Naive thymus-derived CD4-positive, alpha-beta T cell (primary cell): Measurements from ENCODE around the gene RASSF5. TPM values are rescaled to one million over a fixed set of nuclear protein-coding genes. Genes with fewer than 3 reads are reported as not detected.

Experiments used
- ATAC-seq: fragments of 150-1000 bp; cut with Tn5 transposase; 2 replicates; pipeline ENCODE4 v1.10.0; 2021; ENCODE audit warnings: mild to moderate bottlenecking, moderate library complexity
- CTCF ChIA-PET: fragments of 350-600 bp; sonication (Branson Sonifier 250); formaldehyde crosslinking; loops from one replicate; lab custom pipeline; 2021; ENCODE audit warnings: antibody characterized with exemption; lab: Charles Lee
- POLR2A ChIA-PET: fragments of 350-600 bp; sonication (Branson Sonifier 250); formaldehyde crosslinking; loops from one replicate; lab custom pipeline; 2021; ENCODE audit warnings: antibody characterized with exemption, inconsistent platforms; lab: Charles Lee
- DNase-seq, 9 donors: peaks; one replicate each; pipeline versions ENCODE4 v3.0.0 to v3.0.0-alpha.2; 2020 to 2022; ENCODE audit warnings: mixed read lengths in 1 of 9
- H3K27ac ChIP-seq: one replicate; pipeline ENCODE4 v1.7.0; 2013; ENCODE audit warnings: mild to moderate bottlenecking, low read depth, low read length, moderate library complexity
- H3K27me3 ChIP-seq, 2 donors: one replicate each; pipeline ENCODE4 v1.7.0; 2013; ENCODE audit warnings: low read length in 2 of 2, mild to moderate bottlenecking in 2 of 2, moderate library complexity in 2 of 2; ENCODE audit not compliant: control insufficient read depth in 2 of 2, insufficient read depth in 2 of 2
- H3K36me3 ChIP-seq, 3 experiments: 1 replicate in 2 of 3; 2 replicates in 1 of 3; pipeline ENCODE4 v1.7.0; 2013; ENCODE audit warnings: low read length in 3 of 3, mild to moderate bottlenecking in 3 of 3, moderate library complexity in 1 of 3; ENCODE audit not compliant: insufficient read depth in 3 of 3, control insufficient read depth in 2 of 3
- H3K4me1 ChIP-seq, 2 donors: one replicate each; pipeline ENCODE4 v1.7.0; 2013; ENCODE audit warnings: low read length in 2 of 2, mild to moderate bottlenecking in 2 of 2, moderate library complexity in 1 of 2; ENCODE audit not compliant: control insufficient read depth in 2 of 2, insufficient read depth in 2 of 2
- H3K4me3 ChIP-seq: 2 replicates; pipeline ENCODE4 v1.7.0; 2013; ENCODE audit warnings: mild to moderate bottlenecking, low read length
- H3K9me3 ChIP-seq, 3 experiments: 1 replicate in 2 of 3; 2 replicates in 1 of 3; pipeline ENCODE4 v1.7.0; 2013; ENCODE audit warnings: low read length in 3 of 3; ENCODE audit not compliant: control insufficient read depth in 2 of 3
- H3K27ac Mint-ChIP-seq, 9 donors: one replicate each; pipeline ENCODE4 v1.8.0; 2020 to 2022; ENCODE audit warnings: mixed read lengths in 9 of 9, mild to moderate bottlenecking in 8 of 9, moderate library complexity in 5 of 9, inconsistent platforms in 2 of 9
- H3K27me3 Mint-ChIP-seq, 5 donors: one replicate each; pipeline ENCODE4 v1.8.0; 2021 to 2022; ENCODE audit warnings: mixed read lengths in 5 of 5, mild to moderate bottlenecking in 1 of 5
- H3K36me3 Mint-ChIP-seq, 5 donors: one replicate each; pipeline ENCODE4 v1.8.0; 2020 to 2022; ENCODE audit warnings: mixed read lengths in 5 of 5, mild to moderate bottlenecking in 3 of 5, inconsistent platforms in 1 of 5
- H3K4me1 Mint-ChIP-seq, 7 donors: one replicate each; pipeline ENCODE4 v1.8.0; 2020 to 2022; ENCODE audit warnings: mixed read lengths in 7 of 7, mild to moderate bottlenecking in 3 of 7, inconsistent platforms in 1 of 7
- H3K4me3 Mint-ChIP-seq, 10 donors: one replicate each; pipeline ENCODE4 v1.8.0; 2020 to 2022; ENCODE audit warnings: mild to moderate bottlenecking in 10 of 10, mixed read lengths in 10 of 10, moderate library complexity in 6 of 10, inconsistent platforms in 2 of 10
- H3K9me3 Mint-ChIP-seq, 11 donors: one replicate each; pipeline ENCODE4 v1.8.0; 2020 to 2022; ENCODE audit warnings: mixed read lengths in 11 of 11, mild to moderate bottlenecking in 4 of 11, inconsistent platforms in 1 of 11, moderate library complexity in 1 of 11
- intact Hi-C, 2 donors: fragments of 100-400 bp; cut with micrococcal nuclease; formaldehyde crosslinking; loops; one replicate each; pipeline ENCODE4 v1.15.1; 2023
- polyA plus RNA-seq, 2 donors: library from polyadenylated mRNA; unstranded; fragments of 300-500 nt; fragmentation: Illumina TruSeq; gene quantifications; one replicate each; pipeline ENCODE4 v1.2.3, GENCODE V29; 2021
- total RNA-seq, 6 experiments: library from RNA in 5 of 6; stranded (reverse) in 5 of 6; gene quantifications; 1 replicate in 5 of 6; 2 replicates in 1 of 6; pipeline ENCODE4 v1.2.3 and lab custom pipeline; 2021 to 2026

Gene RASSF5
- total and polyA plus RNA-seq, 7 experiments from 2014 or later: 155 to 416 (median 227) TPM

DNA sequence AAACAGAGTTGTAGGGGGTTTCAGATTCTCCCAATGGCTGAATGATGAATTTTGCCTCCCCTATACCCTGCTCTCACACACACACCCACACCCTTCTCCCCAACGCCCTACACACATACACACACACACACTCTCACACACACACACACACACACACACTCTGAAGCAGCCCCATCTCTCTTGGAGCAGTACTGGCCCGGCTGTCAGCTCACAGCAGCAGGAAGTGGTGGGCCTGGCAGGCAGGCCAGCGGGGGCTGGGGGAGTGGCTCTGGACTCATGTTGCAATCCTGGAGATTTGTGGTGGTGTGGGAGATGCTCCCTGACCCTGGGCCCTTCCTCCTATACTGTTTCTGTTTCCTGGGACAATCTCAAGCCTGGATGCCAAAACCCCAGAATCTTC is 34.9 kb upstream of the RASSF5 start:
- CTCF ChIA-PET: interaction anchor here (1.3 to 3.2 kb wide), 2 partner anchors 10 to 111 kb away, joined by 4 to 30 read pairs; no protein-coding TSS in a partner anchor
- Histone ChIP-seq H3K4me1 (peaks cover 47 to 48% of the 10 kb centered on the region in 2 donors), H3K9me3 (no peaks in the 10 kb centered on the region), H3K36me3 (peaks cover 1 to 53% (median 8%) of the 10 kb centered on the region in 3 experiments), H3K27me3 (no peaks in the 10 kb centered on the region), H3K27ac (peak overlapping the region; percentile 78), H3K4me3 (peak overlapping the region; percentile 98)
- Mint-ChIP-seq H3K27ac (peak overlapping the region; percentile 75 to 97 (median 86)), H3K36me3 (peaks cover 9 to 48% (median 12%) of the 10 kb centered on the region in 5 donors), H3K27me3 (no peaks in the 10 kb centered on the region), H3K4me1 (peaks cover 44 to 69% (median 61%) of the 10 kb centered on the region in 7 donors), H3K9me3 (no peaks in the 10 kb centered on the region), H3K4me3 (peak overlapping the region; percentile 88 to 95 (median 93))
- DNase-seq (peak in 3 of 9 donors; percentile 7 to 64 (median 24)), ATAC-seq (peak; percentile 18)
- intact Hi-C loops: loop anchor here in 1 of 2 donors (5.0 kb wide), 1 partner anchor 110 kb away; no protein-coding TSS in a partner anchor
- POLR2A ChIA-PET: interaction anchor here (1.9 to 2.7 kb wide), 2 partner anchors 10 to 106 kb away, joined by 4 to 10 read pairs; no protein-coding TSS in a partner anchor

DNA sequence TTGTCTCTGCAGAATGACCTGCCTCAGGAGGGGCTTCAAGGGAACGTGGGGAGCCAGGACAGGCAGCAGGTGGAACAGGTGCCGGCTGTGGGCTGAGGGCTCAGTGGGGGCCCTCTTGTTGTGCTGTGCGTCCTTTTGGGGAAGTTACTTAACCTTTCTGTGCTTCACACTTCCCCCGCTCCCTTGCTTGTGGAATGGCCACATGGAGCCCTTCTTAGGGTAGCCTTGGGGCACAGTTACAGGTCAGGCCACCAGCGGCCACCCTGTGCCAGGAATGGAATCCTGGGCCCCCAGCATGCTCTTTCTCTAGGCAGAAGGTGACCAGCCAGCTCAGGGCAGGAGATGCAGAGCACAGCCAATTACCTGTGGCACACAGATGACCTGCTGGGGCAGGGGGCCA is 34.4 kb upstream of the RASSF5 start:
- H3K4me3 Mint-ChIP-seq: peak overlapping the region; percentile 88 to 95 (median 93)
- H3K4me1 Mint-ChIP-seq: peaks cover 40 to 65% (median 57%) of the 10 kb centered on the region in 7 donors
- H3K27ac Mint-ChIP-seq: peak overlapping the region in 8 of 9 donors; percentile 75 to 97 (median 87)
- H3K9me3 Mint-ChIP-seq: no peaks in the 10 kb centered on the region
- POLR2A ChIA-PET: no interaction called here
- intact Hi-C loops: loop anchor here in 1 of 2 donors (5.0 kb wide), 1 partner anchor 109 kb away; no protein-coding TSS in a partner anchor
- peaks cover 42 to 44% of the 10 kb centered on the region in 2 donors for H3K4me1 ChIP-seq
- H3K27me3 ChIP-seq: no peaks in the 10 kb centered on the region
- H3K36me3 Mint-ChIP-seq: peaks cover 9 to 48% (median 12%) of the 10 kb centered on the region in 5 donors
- no peaks in the 10 kb centered on the region for H3K27me3 Mint-ChIP-seq
- peak overlapping the region; percentile 78 for H3K27ac ChIP-seq
- H3K4me3 ChIP-seq: peak overlapping the region; percentile 98
- no peak for ATAC-seq
- peaks cover 2 to 57% (median 8%) of the 10 kb centered on the region in 3 experiments for H3K36me3 ChIP-seq
- DNase-seq: no peak
- CTCF ChIA-PET: no interaction called here
- no peaks in the 10 kb centered on the region for H3K9me3 ChIP-seq

DNA sequence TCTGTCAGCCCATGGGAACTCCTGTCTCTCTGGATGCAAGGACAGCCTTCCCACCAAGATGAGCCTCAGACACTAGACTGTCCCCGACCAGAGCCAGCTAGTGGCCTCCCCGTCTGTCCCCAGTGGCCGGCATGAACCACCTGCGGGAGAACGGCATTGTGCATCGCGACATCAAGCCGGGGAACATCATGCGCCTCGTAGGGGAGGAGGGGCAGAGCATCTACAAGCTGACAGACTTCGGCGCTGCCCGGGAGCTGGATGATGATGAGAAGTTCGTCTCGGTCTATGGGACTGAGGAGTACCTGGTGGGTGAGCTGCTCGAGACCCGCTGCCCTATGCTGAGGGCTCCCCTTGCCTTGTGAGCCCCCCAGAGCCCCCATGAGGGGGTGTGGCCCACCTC is 31.3 kb upstream of the RASSF5 start:
- Mint-ChIP-seq H3K4me1 (peaks cover 34 to 50% (median 39%) of the 10 kb centered on the region in 7 donors), H3K4me3 (no peak overlapping the region), H3K27me3 (no peaks in the 10 kb centered on the region), H3K36me3 (peaks cover 14 to 48% (median 17%) of the 10 kb centered on the region in 5 donors), H3K27ac (peak overlapping the region in 2 of 9 donors; percentile 18 to 49), H3K9me3 (no peaks in the 10 kb centered on the region)
- ATAC-seq (no peak), DNase-seq (no peak)
- Histone ChIP-seq H3K36me3 (peaks cover 11 to 80% (median 22%) of the 10 kb centered on the region in 3 experiments), H3K4me1 (peaks cover 21 to 30% of the 10 kb centered on the region in 2 donors), H3K27ac (no peak overlapping the region), H3K9me3 (no peaks in the 10 kb centered on the region), H3K4me3 (no peak overlapping the region), H3K27me3 (no peaks in the 10 kb centered on the region)
- CTCF ChIA-PET: interaction anchor here (7.8 kb wide), 1 partner anchor 13 kb away, joined by 77 read pairs; no protein-coding TSS in a partner anchor
- POLR2A ChIA-PET: interaction anchor here (0.6 kb wide), 1 partner anchor 151 kb away, joined by 3 read pairs; no protein-coding TSS in a partner anchor
- intact Hi-C loops: no loop called here

DNA sequence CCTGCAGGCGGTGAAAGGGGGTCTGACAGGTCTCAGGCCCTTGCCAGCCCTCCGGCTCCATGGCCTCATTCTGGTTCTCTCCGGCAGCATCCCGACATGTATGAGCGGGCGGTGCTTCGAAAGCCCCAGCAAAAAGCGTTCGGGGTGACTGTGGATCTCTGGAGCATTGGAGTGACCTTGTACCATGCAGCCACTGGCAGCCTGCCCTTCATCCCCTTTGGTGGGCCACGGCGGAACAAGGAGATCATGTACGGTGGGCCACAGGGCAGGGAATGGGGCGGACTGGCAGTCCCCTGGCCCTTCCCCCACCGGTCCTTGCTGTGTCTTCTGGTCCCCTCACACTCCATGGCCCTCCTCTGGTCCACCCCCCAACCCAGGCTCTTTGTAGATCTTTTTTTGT is 30.7 kb upstream of the RASSF5 start:
- no peaks in the 10 kb centered on the region for H3K9me3 ChIP-seq
- H3K27ac Mint-ChIP-seq: peak overlapping the region in 2 of 9 donors; percentile 51 to 61
- ChIA-PET POLR2A (no interaction called here), CTCF (interaction anchor here (0.9 to 7.8 kb wide), 2 partner anchors 13 to 76 kb away, joined by 3 to 77 read pairs; no protein-coding TSS in a partner anchor)
- H3K4me1 Mint-ChIP-seq: peaks cover 29 to 47% (median 35%) of the 10 kb centered on the region in 7 donors
- H3K36me3 Mint-ChIP-seq: peaks cover 14 to 48% (median 17%) of the 10 kb centered on the region in 5 donors
- no peak for ATAC-seq
- H3K27me3 Mint-ChIP-seq: no peaks in the 10 kb centered on the region
- no peak overlapping the region for H3K4me3 ChIP-seq
- peaks cover 17 to 27% of the 10 kb centered on the region in 2 donors for H3K4me1 ChIP-seq
- H3K27me3 ChIP-seq: no peaks in the 10 kb centered on the region
- no peaks in the 10 kb centered on the region for H3K9me3 Mint-ChIP-seq
- no peak overlapping the region for H3K4me3 Mint-ChIP-seq
- peaks cover 11 to 85% (median 22%) of the 10 kb centered on the region in 3 experiments for H3K36me3 ChIP-seq
- no peak for DNase-seq
- intact Hi-C loops: no loop called here
- no peak overlapping the region for H3K27ac ChIP-seq

DNA sequence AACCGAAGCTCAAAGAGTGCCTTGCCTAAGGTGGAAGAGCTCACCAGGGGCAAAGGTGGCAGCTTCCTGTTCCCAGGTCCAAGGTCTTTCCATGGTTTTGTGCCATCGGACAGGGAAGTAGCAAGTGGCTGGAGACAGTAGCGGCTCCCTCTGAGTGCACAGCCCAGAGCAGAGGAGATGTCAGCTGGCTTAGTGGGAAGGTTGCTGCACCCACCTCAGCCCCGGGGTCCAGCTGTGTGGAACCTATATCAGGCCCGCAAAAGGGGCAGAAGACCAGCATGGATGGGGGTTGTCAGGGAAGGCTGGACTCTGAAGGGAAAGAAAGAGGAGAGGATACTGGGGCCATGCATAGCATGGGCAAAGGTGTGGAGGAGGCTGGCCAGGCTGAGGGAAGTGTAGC is 30.2 kb upstream of the RASSF5 start:
- H3K36me3 ChIP-seq: peaks cover 11 to 88% (median 22%) of the 10 kb centered on the region in 3 experiments
- peak overlapping the region in 2 of 9 donors; percentile 26 to 61 for H3K27ac Mint-ChIP-seq
- peaks cover 23 to 42% (median 29%) of the 10 kb centered on the region in 7 donors for H3K4me1 Mint-ChIP-seq
- ATAC-seq (no peak), DNase-seq (no peak)
- intact Hi-C loops: no loop called here
- ChIA-PET POLR2A (no interaction called here), CTCF (interaction anchor here (0.9 to 7.8 kb wide), 3 partner anchors 9 to 75 kb away, joined by 3 to 77 read pairs (median 3); no protein-coding TSS in a partner anchor)
- H3K27me3 Mint-ChIP-seq: no peaks in the 10 kb centered on the region
- no peaks in the 10 kb centered on the region for H3K9me3 Mint-ChIP-seq
- H3K36me3 Mint-ChIP-seq: peaks cover 14 to 46% (median 17%) of the 10 kb centered on the region in 5 donors
- H3K4me3 Mint-ChIP-seq: no peak overlapping the region
- H3K27ac ChIP-seq: no peak overlapping the region
- no peak overlapping the region for H3K4me3 ChIP-seq
- no peaks in the 10 kb centered on the region for H3K27me3 ChIP-seq
- H3K9me3 ChIP-seq: no peaks in the 10 kb centered on the region
- H3K4me1 ChIP-seq: peaks cover 11 to 22% of the 10 kb centered on the region in 2 donors

DNA sequence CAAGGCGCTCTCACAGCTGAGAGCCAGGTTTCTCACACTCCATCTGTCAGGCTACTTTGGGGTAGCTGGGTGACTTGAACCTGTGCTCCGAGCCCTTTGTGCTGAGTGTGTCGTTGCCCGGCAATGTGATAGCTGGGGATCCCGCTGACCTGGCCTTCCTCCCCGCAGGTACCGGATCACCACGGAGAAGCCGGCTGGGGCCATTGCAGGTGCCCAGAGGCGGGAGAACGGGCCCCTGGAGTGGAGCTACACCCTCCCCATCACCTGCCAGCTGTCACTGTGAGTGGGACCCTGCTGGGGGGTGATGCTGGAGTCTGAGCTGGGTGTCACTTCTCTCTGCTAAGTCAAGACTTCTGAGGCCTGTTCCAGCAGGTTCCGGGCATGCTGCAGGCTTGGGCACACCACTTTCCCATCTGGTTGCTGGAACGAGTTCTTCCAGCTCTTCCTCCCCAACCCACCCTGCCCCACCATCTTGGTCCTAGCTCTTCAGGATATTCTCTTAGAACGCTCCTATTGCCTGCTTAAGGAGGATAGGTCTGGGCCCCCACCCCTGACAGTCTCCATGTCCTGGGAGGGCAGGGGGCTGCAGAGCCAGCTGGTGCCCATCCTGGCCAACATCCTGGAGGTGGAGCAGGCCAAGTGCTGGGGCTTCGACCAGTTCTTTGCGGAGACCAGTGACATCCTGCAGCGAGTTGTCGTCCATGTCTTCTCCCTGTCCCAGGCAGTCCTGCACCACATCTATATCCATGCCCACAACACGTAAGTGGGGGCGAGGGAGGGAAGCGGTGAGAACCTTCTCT is 29.6 kb upstream of the RASSF5 start:
- peaks cover 14 to 43% (median 17%) of the 10 kb centered on the region in 5 donors for H3K36me3 Mint-ChIP-seq
- peak overlapping the region in 1 of 9 donors; percentile 26 for H3K27ac Mint-ChIP-seq
- H3K4me3 Mint-ChIP-seq: no peak overlapping the region

More for the DNA sequence above, 29.6 kb upstream of the RASSF5 start:
- no peak overlapping the region for H3K4me3 ChIP-seq
- peaks cover 12 to 93% (median 22%) of the 10 kb centered on the region in 3 experiments for H3K36me3 ChIP-seq
- ChIA-PET CTCF (interaction anchor here (0.6 to 7.8 kb wide), 8 partner anchors 8 to 152 kb away, joined by 3 to 77 read pairs (median 4); partner anchors contain the start of gene IKBKE), POLR2A (no interaction called here)
- DNase-seq (no peak), ATAC-seq (no peak)
- H3K27ac ChIP-seq: no peak overlapping the region
- no peaks in the 10 kb centered on the region for H3K27me3 ChIP-seq
- intact Hi-C loops: no loop called here
- no peaks in the 10 kb centered on the region for H3K9me3 Mint-ChIP-seq
- no peaks in the 10 kb centered on the region for H3K27me3 Mint-ChIP-seq
- H3K4me1 Mint-ChIP-seq: peaks cover 17 to 35% (median 23%) of the 10 kb centered on the region in 7 donors
- H3K4me1 ChIP-seq: peaks cover 5 to 15% of the 10 kb centered on the region in 2 donors
- no peaks in the 10 kb centered on the region for H3K9me3 ChIP-seq
